GM23338 (cell line): ENCODE measurements around the gene SLC27A4.

Source experiments
- CREB1 ChIP-seq: fragments of 250-450 bp; sonication (Bioruptor Pico); IDR thresholded peaks from 2 replicates; pipeline ENCODE4 v1.5.0; 2020; ENCODE audit warnings: low read depth, mild to moderate bottlenecking, moderate library complexity
- EZH2 ChIP-seq: fragments of 200-600 bp; sonication (generic); IDR thresholded peaks from one replicate; pipeline ENCODE4 v1.8.0; 2017; ENCODE audit warnings: antibody characterized with exemption, mild to moderate bottlenecking, low read depth; ENCODE audit not compliant: unreplicated experiment
- EZH2phosphoT487 ChIP-seq: fragments of 200-600 bp; sonication (generic); IDR thresholded peaks from one replicate; pipeline ENCODE4 v1.8.1; 2018; ENCODE audit warnings: antibody characterized with exemption; ENCODE audit not compliant: unreplicated experiment
- JUNB ChIP-seq: IDR thresholded peaks from one replicate; pipeline ENCODE4 v1.6.1; 2016; ENCODE audit warnings: antibody characterized with exemption; ENCODE audit not compliant: unreplicated experiment
- NANOG ChIP-seq: IDR thresholded peaks from 2 replicates; pipeline ENCODE4 v1.6.1; 2016; ENCODE audit warnings: antibody characterized with exemption, borderline replicate concordance
- POLR2AphosphoS5 ChIP-seq: IDR thresholded peaks from 2 replicates; pipeline ENCODE4 v1.6.1; 2016; ENCODE audit warnings: antibody characterized with exemption, low read depth
- STAT1 ChIP-seq: IDR thresholded peaks from one replicate; pipeline ENCODE4 v1.6.1; 2016; ENCODE audit warnings: antibody characterized with exemption; ENCODE audit not compliant: unreplicated experiment
- ZNF114 ChIP-seq: fragments of 250-450 bp; sonication (Bioruptor Pico); IDR thresholded peaks from 2 replicates; pipeline ENCODE4 v1.5.0; 2020; ENCODE audit warnings: mild to moderate bottlenecking, moderate library complexity
- ZNF331 ChIP-seq: fragments of 250-450 bp; sonication (Bioruptor Pico); IDR thresholded peaks from 2 replicates; pipeline ENCODE4 v1.5.0; 2020; ENCODE audit warnings: low read depth, mild to moderate bottlenecking, moderate library complexity
- TF ChIP-seq, protein P1 (sequence below), 2 experiments: fragments of 200-600 bp in 1 of 2; sonication (generic) in 1 of 2; conservative IDR thresholded peaks; 2 replicates each; pipeline versions ENCODE4 v1.5.1 to v1.6.1; 2016 to 2017; ENCODE audit warnings: antibody characterized with exemption in 2 of 2, low read depth in 2 of 2, mild to moderate bottlenecking in 2 of 2, moderate library complexity in 1 of 2
- TF ChIP-seq, protein P2 (sequence below): IDR thresholded peaks from one replicate; pipeline ENCODE4 v1.6.1; 2018; ENCODE audit warnings: antibody characterized with exemption; ENCODE audit not compliant: unreplicated experiment
- TF ChIP-seq, protein P3 (sequence below): IDR thresholded peaks from 2 replicates; pipeline ENCODE4 v1.6.1; 2016; ENCODE audit warnings: antibody characterized with exemption
- TF ChIP-seq, protein P4 (sequence below): fragments of 250-450 bp; sonication (Bioruptor Pico); IDR thresholded peaks from 2 replicates; pipeline ENCODE4 v1.5.0; 2020; ENCODE audit warnings: mild to moderate bottlenecking, moderate library complexity

DNA sequence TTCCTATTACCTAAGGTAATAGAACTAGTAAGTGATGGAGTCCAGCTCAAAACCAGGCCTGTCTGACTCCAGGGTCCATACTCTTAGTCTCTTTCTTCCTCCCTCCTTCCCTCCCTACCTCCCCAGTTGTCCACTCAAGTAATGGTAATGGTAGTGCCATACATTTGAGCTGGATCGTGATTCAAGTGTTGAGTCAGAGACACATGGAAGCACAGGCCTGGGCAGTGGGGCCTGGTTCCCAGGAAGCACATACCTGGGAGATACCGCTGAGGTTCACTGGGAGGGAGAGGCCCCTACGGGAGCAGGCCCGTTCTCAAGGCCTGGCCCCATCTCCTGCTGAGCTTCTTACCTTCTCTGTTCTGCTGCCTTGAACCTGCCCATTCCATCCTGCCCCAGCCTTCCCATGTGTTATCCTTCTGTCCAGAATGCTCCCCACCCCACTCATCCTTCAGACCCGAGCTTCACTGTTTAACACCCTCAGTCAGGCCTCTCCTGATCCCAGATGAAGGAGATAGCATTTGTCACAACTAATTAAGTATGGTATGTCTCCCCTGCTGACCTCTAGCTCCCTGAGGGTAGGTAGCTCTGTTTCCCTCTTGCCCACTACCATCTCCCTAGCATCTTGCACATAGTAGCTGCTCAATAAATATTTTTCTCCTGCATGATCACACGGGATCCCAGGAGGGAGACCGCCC is 44.6 kb downstream of the SLC27A4 start:
- TF ChIP-seq, protein P1, sequence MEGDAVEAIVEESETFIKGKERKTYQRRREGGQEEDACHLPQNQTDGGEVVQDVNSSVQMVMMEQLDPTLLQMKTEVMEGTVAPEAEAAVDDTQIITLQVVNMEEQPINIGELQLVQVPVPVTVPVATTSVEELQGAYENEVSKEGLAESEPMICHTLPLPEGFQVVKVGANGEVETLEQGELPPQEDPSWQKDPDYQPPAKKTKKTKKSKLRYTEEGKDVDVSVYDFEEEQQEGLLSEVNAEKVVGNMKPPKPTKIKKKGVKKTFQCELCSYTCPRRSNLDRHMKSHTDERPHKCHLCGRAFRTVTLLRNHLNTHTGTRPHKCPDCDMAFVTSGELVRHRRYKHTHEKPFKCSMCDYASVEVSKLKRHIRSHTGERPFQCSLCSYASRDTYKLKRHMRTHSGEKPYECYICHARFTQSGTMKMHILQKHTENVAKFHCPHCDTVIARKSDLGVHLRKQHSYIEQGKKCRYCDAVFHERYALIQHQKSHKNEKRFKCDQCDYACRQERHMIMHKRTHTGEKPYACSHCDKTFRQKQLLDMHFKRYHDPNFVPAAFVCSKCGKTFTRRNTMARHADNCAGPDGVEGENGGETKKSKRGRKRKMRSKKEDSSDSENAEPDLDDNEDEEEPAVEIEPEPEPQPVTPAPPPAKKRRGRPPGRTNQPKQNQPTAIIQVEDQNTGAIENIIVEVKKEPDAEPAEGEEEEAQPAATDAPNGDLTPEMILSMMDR (conservative IDR thresholded peaks at IDR 0.05; ENCODE audit: low read depth in 2 of 2) = no peak
- TF ChIP-seq POLR2AphosphoS5 (no peak), EZH2 (no peak), CREB1 (CRISPR knock-in tag) (no peak), NANOG (no peak), EZH2phosphoT487 (no peak), ZNF331 (CRISPR knock-in tag) (no peak), JUNB (no peak), STAT1 (no peak), ZNF114 (CRISPR knock-in tag) (no peak)
- TF ChIP-seq, protein P2, sequence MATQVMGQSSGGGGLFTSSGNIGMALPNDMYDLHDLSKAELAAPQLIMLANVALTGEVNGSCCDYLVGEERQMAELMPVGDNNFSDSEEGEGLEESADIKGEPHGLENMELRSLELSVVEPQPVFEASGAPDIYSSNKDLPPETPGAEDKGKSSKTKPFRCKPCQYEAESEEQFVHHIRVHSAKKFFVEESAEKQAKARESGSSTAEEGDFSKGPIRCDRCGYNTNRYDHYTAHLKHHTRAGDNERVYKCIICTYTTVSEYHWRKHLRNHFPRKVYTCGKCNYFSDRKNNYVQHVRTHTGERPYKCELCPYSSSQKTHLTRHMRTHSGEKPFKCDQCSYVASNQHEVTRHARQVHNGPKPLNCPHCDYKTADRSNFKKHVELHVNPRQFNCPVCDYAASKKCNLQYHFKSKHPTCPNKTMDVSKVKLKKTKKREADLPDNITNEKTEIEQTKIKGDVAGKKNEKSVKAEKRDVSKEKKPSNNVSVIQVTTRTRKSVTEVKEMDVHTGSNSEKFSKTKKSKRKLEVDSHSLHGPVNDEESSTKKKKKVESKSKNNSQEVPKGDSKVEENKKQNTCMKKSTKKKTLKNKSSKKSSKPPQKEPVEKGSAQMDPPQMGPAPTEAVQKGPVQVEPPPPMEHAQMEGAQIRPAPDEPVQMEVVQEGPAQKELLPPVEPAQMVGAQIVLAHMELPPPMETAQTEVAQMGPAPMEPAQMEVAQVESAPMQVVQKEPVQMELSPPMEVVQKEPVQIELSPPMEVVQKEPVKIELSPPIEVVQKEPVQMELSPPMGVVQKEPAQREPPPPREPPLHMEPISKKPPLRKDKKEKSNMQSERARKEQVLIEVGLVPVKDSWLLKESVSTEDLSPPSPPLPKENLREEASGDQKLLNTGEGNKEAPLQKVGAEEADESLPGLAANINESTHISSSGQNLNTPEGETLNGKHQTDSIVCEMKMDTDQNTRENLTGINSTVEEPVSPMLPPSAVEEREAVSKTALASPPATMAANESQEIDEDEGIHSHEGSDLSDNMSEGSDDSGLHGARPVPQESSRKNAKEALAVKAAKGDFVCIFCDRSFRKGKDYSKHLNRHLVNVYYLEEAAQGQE = no peak
- TF ChIP-seq, protein P3, sequence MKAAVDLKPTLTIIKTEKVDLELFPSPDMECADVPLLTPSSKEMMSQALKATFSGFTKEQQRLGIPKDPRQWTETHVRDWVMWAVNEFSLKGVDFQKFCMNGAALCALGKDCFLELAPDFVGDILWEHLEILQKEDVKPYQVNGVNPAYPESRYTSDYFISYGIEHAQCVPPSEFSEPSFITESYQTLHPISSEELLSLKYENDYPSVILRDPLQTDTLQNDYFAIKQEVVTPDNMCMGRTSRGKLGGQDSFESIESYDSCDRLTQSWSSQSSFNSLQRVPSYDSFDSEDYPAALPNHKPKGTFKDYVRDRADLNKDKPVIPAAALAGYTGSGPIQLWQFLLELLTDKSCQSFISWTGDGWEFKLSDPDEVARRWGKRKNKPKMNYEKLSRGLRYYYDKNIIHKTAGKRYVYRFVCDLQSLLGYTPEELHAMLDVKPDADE = no peak
- TF ChIP-seq, protein P4, sequence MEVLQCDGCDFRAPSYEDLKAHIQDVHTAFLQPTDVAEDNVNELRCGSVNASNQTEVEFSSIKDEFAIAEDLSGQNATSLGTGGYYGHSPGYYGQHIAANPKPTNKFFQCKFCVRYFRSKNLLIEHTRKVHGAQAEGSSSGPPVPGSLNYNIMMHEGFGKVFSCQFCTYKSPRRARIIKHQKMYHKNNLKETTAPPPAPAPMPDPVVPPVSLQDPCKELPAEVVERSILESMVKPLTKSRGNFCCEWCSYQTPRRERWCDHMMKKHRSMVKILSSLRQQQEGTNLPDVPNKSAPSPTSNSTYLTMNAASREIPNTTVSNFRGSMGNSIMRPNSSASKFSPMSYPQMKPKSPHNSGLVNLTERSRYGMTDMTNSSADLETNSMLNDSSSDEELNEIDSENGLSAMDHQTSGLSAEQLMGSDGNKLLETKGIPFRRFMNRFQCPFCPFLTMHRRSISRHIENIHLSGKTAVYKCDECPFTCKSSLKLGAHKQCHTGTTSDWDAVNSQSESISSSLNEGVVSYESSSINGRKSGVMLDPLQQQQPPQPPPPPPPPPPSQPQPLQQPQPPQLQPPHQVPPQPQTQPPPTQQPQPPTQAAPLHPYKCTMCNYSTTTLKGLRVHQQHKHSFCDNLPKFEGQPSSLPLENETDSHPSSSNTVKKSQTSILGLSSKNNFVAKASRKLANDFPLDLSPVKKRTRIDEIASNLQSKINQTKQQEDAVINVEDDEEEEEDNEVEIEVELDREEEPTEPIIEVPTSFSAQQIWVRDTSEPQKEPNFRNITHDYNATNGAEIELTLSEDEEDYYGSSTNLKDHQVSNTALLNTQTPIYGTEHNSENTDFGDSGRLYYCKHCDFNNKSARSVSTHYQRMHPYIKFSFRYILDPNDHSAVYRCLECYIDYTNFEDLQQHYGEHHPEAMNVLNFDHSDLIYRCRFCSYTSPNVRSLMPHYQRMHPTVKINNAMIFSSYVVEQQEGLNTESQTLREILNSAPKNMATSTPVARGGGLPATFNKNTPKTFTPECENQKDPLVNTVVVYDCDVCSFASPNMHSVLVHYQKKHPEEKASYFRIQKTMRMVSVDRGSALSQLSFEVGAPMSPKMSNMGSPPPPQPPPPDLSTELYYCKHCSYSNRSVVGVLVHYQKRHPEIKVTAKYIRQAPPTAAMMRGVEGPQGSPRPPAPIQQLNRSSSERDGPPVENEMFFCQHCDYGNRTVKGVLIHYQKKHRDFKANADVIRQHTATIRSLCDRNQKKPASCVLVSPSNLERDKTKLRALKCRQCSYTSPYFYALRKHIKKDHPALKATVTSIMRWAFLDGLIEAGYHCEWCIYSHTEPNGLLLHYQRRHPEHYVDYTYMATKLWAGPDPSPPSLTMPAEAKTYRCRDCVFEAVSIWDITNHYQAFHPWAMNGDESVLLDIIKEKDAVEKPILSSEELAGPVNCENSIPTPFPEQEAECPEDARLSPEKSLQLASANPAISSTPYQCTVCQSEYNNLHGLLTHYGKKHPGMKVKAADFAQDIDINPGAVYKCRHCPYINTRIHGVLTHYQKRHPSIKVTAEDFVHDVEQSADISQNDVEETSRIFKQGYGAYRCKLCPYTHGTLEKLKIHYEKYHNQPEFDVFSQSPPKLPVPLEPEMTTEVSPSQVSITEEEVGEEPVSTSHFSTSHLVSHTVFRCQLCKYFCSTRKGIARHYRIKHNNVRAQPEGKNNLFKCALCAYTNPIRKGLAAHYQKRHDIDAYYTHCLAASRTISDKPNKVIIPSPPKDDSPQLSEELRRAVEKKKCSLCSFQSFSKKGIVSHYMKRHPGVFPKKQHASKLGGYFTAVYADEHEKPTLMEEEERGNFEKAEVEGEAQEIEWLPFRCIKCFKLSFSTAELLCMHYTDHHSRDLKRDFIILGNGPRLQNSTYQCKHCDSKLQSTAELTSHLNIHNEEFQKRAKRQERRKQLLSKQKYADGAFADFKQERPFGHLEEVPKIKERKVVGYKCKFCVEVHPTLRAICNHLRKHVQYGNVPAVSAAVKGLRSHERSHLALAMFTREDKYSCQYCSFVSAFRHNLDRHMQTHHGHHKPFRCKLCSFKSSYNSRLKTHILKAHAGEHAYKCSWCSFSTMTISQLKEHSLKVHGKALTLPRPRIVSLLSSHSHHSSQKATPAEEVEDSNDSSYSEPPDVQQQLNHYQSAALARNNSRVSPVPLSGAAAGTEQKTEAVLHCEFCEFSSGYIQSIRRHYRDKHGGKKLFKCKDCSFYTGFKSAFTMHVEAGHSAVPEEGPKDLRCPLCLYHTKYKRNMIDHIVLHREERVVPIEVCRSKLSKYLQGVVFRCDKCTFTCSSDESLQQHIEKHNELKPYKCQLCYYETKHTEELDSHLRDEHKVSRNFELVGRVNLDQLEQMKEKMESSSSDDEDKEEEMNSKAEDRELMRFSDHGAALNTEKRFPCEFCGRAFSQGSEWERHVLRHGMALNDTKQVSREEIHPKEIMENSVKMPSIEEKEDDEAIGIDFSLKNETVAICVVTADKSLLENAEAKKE (CRISPR knock-in tag) = no peak
